Effector CD4-positive, alpha-beta T cell (primary cell): ENCODE results near the gene RNF149.

ENCODE experiments used
- DNase-seq: peaks from one replicate; pipeline ENCODE4 v3.0.0-alpha.2; 2020

The RNF149 gene

GRCh38 chr2:101293544-101293943 is 15.0 kb downstream of the RNF149 start:
- no peak for DNase-seq

- no peak for DNase-seq
These were observed 16.5 kb downstream of the RNF149 start for GRCh38 chr2:101291973-101292372.

DNA sequence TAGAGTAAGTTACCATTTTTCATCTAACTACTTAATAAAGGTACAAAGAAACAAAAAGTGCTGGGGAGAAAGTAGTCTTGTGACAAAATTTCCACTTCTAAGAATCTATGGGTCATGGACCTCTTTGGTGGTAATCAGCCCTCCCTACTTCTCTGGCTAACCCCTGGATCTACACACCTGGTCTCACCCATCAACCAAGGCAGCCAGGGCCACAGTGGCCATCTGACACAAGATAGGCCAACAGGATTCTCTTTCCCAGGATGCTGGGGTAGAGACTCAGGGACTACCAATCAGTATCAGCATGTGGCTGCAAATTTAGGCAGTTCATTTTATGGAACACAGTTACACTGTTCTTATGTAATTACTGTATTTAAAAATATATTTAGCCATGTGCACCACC is 17.8 kb downstream of the RNF149 start:
- no peak for DNase-seq

GRCh38 chr2:101287303-101287702 is 21.2 kb downstream of the RNF149 start:
- DNase-seq: no peak

DNA sequence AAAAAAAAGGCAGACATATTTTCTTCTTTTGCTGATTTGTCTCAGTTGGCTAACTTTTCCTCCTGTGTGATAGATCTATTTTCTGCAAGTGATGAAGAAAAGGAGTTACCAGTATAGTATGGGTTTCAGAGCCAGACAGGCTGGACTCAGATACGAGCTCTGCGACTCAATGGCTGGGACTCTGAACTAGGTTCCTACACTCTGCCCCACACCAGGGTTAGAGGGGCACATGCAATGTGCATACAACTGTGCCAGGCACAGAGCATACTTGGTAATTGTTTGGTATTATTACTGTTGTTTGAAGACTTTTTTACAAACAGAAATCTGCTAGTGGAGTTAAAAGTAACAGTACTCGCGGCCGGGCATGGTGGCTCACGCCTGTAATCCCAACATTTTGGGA is 21.8 kb downstream of the RNF149 start:
- no peak for DNase-seq

DNA sequence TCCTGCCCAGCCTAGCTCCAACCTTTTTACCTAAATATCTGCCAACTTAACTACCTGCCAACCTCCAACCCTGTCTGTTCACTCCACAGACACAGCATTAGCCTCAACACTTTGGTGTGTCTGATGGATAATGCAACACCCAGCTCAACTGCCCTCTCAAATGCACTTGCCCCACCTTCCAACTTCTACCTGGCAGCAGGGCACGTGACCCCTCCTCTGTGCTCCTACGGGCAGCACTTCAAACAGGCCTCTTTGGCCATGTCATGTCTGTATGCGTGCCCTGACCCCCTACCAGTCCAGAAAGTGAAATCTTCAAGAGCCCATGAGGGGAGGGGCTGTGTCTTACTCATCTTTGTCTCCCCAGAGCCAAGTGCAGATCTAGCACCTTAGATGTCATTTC is 25.5 kb downstream of the RNF149 start:
- DNase-seq: no peak

DNA sequence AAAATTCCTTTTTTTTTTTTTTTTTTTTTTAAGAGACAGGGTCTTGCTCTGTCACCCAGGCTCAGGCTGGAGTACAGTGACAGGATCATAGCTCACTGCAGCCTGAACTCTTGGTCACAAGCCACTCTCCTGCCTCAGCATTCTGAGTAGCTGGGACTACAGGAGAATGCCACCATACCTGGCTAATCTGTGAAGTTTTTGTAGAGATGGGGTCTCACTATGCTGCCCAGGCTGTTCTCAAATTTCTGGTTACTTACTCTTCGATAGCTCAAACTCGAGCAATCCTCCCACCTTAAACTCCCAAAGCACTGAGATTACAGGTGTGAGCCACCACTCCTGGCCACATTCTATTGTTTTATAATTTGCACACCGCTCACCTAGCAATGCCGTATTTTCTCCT is 27.0 kb downstream of the RNF149 start:
- no peak for DNase-seq

DNA sequence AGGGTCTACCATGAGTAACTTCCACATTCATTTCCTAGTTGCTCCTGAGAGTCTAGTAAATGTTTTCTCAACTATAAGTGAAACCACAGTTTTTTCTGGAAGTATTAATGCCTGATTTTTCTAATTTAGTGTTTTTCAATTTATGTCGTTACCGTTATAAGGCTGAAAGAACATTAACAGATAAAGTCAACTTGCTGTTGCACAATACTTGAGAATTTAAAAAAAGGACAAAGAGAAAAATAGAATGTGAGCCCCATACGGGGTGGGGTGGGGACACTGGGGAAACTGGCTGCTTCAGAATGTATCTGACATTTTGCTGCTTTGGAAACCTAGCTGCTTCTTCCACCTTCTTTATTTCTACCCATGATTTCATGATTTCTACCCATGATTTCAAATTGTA is 29.6 kb downstream of the RNF149 start:
- no peak for DNase-seq

- no peak for DNase-seq
These were observed 31.4 kb downstream of the RNF149 start for GRCh38 chr2:101277111-101277510.

GRCh38 chr2:101274142-101274541 is 34.4 kb downstream of the RNF149 start:
- no peak for DNase-seq

GRCh38 chr2:101273056-101273455 is 35.4 kb downstream of the RNF149 start:
- no peak for DNase-seq

DNA sequence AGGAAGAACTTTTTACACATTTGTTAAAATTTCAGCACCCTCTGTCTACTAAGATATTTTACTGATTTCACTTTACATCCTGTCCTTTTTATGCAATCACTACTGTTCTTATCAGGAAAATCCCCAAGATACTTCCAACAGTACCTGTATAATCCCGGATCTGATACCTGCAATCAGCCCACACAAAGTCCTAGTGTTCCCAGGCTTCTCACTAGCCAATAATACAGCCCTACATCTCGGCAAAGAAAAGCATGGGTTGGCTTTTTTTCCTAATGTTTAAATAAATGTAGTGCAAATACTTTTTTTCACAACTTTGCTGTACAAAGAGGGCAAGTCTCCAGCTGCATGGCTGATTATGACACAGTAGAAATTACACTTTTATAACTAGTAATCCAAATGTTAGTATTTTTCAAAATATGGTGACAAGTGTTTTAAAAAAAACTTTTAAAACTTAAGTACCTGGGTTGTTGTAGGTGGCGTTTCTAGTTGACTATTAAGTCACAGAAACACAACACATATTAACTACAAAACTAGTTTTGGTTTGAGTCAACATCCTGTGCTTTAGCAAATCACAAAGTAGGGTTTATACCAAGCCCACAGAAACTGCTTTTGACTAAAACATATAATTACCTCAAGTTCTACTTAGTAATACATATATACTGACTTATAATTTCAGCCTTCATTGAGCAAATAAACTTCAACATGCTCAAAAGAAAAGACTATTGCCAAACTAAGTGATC is 36.3 kb downstream of the RNF149 start:
- no peak for DNase-seq

DNA sequence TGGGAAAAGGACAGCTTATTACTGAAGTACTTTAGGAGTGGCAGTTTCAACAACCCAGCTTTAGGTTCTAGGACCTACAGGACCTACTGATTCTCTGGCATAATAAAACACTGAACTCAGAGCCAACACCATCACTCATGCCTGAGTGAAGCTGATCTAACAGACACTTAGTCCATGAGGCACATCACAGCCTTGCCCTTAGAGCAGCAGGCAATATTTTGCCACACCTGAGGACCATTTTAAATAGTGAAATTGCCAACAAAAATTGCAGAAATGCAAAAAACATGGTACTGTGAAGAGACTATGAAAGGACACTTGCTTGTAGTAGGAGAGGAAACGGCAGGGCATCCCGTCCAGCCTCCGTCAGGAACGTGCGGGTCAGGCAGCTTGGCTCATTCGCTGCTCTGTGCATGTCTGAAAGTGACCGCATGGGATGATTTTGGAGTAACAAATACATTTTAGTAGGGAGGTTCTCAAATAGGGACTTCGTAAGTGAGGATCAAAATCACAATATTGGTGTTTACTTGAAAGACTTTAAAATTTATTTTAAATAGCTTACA is 37.7 kb downstream of the RNF149 start:
- DNase-seq: no peak

GRCh38 chr2:101267671-101268656 is 40.5 kb downstream of the RNF149 start:
- no peak for DNase-seq

DNA sequence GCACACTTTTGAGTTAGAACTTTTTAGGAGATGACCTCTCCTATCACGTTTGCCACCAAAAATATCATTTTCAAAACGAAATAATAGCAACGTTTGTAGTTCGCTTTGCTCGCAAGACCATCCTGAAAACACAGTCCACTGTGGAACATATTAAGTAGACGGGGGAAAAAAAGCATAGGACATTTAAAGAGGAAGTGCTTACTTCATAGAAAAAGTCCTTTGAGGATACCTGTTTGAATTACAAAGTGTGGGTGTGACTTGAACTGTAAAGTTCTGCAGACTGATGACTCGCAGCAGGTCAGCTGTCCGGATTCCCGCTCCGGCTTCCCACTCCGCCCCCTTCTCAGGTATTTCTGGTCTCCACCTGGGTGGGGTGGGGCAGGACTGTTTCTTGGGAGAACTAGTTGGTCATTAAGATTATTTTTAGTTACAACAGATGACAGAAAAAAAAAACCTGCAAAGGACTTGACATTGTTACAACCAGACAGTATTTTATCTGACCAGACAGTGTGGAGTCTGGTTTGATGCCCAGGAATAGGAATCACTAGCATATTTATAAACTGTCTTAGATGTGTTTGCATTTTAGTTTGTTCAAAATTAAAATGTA is 42.5 kb downstream of the RNF149 start:
- no peak for DNase-seq

- no peak for DNase-seq
These were observed 44.1 kb downstream of the RNF149 start for GRCh38 chr2:101264360-101264939.

- DNase-seq: no peak
These were observed 45.1 kb downstream of the RNF149 start for GRCh38 chr2:101263377-101263800.

GRCh38 chr2:101262142-101262541 is 46.4 kb downstream of the RNF149 start:
- DNase-seq: no peak

GRCh38 chr2:101258804-101259203 is 49.7 kb downstream of the RNF149 start:
- no peak for DNase-seq

GRCh38 chr2:101256316-101256715 is 52.2 kb downstream of the RNF149 start:
- DNase-seq: no peak

GRCh38 chr2:101255501-101255900 is 53.0 kb downstream of the RNF149 start:
- DNase-seq: no peak

DNA sequence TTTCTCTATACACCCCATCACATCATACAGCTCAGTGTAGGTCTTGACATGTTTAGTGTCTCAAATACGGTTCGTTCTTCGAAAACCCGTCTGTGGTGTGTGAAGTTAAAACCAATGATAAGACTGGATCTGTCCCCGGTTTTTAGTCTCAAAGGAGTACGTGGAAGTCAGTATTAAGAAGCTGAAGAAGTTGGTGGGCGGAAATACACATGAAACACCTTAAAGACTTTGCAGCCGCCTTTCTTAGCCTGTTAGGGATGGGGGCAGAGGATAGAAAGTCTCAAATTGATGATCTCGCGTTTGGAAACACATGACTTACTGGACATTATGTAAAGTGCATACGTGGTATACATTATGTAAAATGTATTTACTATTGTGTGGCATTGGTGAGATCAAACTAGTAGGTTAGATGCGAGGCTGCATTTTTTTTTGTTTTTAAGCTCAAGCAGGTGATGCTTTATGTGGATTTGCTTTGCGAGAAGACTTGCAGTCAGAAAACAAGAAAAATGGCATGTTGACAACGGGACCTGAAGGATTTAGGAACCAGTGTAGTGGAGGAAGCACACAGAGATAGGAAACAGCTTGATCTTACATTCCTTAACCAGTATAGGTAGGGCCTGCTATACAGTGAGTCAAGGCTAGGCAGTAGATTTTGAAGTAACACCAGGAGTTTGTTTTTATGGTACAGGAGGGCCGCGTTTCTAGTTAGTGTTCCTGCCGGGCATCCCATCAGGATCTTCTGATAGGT is 54.6 kb downstream of the RNF149 start:
- DNase-seq: no peak
